HL-60 (cell line): ENCODE data around the gene SDSL.

ENCODE experiments used
- DNase-seq, 2 experiments: peaks; one replicate each; pipeline ENCODE4 v3.0.0-alpha.2; 2010 to 2020; ENCODE audit warnings: low read depth in 1 of 2, low spot score in 1 of 2
- H3K27ac ChIP-seq: fragments of 250-450 bp; sonication (Bioruptor Pico); replicated peaks from 2 replicates; pipeline ENCODE4 v1.5.1; 2020; ENCODE audit warnings: mild to moderate bottlenecking, moderate library complexity
- H3K27me3 ChIP-seq: fragments of 250-450 bp; sonication (Bioruptor Pico); 2 replicates; pipeline ENCODE4 v1.5.1; 2021; ENCODE audit warnings: mild to moderate bottlenecking, moderate library complexity; ENCODE audit not compliant: insufficient read depth, poor library complexity, severe bottlenecking
- H3K4me3 ChIP-seq: replicated peaks from 2 replicates; pipeline ENCODE4 v1.5.1; 2011; ENCODE audit warnings: mild to moderate bottlenecking, control low read depth, low read length; ENCODE audit not compliant: insufficient read depth
- CTCF ChIP-seq: IDR thresholded peaks from one replicate; pipeline ENCODE4 v1.5.1; 2011; ENCODE audit warnings: low read length, control low read depth, inconsistent platforms; ENCODE audit not compliant: insufficient read depth
- GABPA ChIP-seq: IDR thresholded peaks from 2 replicates; pipeline ENCODE4 v1.6.1; 2012; ENCODE audit warnings: low read depth
- POLR2AphosphoS5 ChIP-seq: IDR thresholded peaks from 2 replicates; pipeline ENCODE4 v1.6.1; 2012; ENCODE audit warnings: low read depth
- REST ChIP-seq: IDR thresholded peaks from 2 replicates; pipeline ENCODE4 v1.6.1; 2012; ENCODE audit warnings: low read depth; ENCODE audit not compliant: insufficient replicate concordance
- SPI1 ChIP-seq: IDR thresholded peaks from 2 replicates; pipeline ENCODE4 v1.6.1; 2012; ENCODE audit warnings: low read depth, mild to moderate bottlenecking, borderline replicate concordance

SDSL gene

GRCh38 chr12:113374823-113375428 is 47.3 kb upstream of the SDSL start:
- H3K27me3 ChIP-seq, result no peaks in the 10 kb centered on the region
- H3K4me3 ChIP-seq, result no peak overlapping the region
- TF ChIP-seq REST (no peak), SPI1 (no peak), CTCF (no peak), POLR2AphosphoS5 (no peak)
- no peak overlapping the region for H3K27ac ChIP-seq
- no peak for DNase-seq

GRCh38 chr12:113378291-113378690 is 43.9 kb upstream of the SDSL start:
- H3K4me3 ChIP-seq, result no peak overlapping the region
- no peak for TF ChIP-seq GABPA
- no peak for TF ChIP-seq POLR2AphosphoS5
- no peak for TF ChIP-seq CTCF
- no peak for TF ChIP-seq SPI1
- TF ChIP-seq REST, result no peak

GRCh38 chr12:113381220-113381619 is 41.0 kb upstream of the SDSL start:
- TF ChIP-seq GABPA, result no peak
- TF ChIP-seq SPI1, result no peak
- no peak for TF ChIP-seq CTCF
- no peak for TF ChIP-seq REST
- no peak for TF ChIP-seq POLR2AphosphoS5
- no peak overlapping the region for H3K4me3 ChIP-seq
- H3K27ac ChIP-seq, result no peak overlapping the region
- no peaks in the 10 kb centered on the region for H3K27me3 ChIP-seq
- no peak for DNase-seq

More at GRCh38 chr12:113378291-113378690, 43.9 kb upstream of the SDSL start:
- no peak for DNase-seq
- Histone ChIP-seq H3K27ac (no peak overlapping the region), H3K27me3 (no peaks in the 10 kb centered on the region)
